Urinary bladder (tissue), 4 donors: ENCODE measurements around the gene STX17. TPM values are rescaled to one million over a fixed set of nuclear protein-coding genes. Genes with fewer than 3 reads are reported as not detected.

Source experiments
- DNase-seq: peaks from one replicate; pipeline ENCODE4 v3.0.0-alpha.2; 2015; ENCODE audit errors: extremely low spot score
- H3K27ac ChIP-seq: one replicate; pipeline ENCODE4 v1.5.1; 2013; ENCODE audit warnings: low read depth, mild to moderate bottlenecking, moderate library complexity
- H3K36me3 ChIP-seq: one replicate; pipeline ENCODE4 v1.6.1; 2013; ENCODE audit warnings: mild to moderate bottlenecking, moderate library complexity; ENCODE audit not compliant: insufficient read depth
- H3K4me1 ChIP-seq: one replicate; pipeline ENCODE4 v1.6.1; 2013; ENCODE audit warnings: mild to moderate bottlenecking, moderate library complexity; ENCODE audit not compliant: insufficient read depth
- H3K4me3 ChIP-seq: one replicate; pipeline ENCODE4 v1.5.1; 2013; ENCODE audit warnings: low read depth, low read length
- WGBS: extraction: QIAGEN DNeasy Blood & Tissue Kit; methylation state at CpG from one replicate; pipeline ENCODE4 v1.1.7; 2013; 5-methylcytosine and 5-hydroxymethylcytosine counted together
- polyA plus RNA-seq: library from polyadenylated mRNA; stranded (reverse); fragments of 200-250 nt; gene quantifications from one replicate; pipeline ENCODE4 v1.2.3, GENCODE V29; 2013
- total RNA-seq: library from RNA; depleted of rRNA; stranded (reverse); fragments of >200 nt; gene quantifications from one replicate; pipeline ENCODE4 v1.2.3, GENCODE V29; 2014
- donor health status: healthy with polysubstance abuse.
- donor health status: healthy.

Gene STX17
- total and polyA plus RNA-seq, 2 donors: 14.5 to 42.8 TPM

DNA sequence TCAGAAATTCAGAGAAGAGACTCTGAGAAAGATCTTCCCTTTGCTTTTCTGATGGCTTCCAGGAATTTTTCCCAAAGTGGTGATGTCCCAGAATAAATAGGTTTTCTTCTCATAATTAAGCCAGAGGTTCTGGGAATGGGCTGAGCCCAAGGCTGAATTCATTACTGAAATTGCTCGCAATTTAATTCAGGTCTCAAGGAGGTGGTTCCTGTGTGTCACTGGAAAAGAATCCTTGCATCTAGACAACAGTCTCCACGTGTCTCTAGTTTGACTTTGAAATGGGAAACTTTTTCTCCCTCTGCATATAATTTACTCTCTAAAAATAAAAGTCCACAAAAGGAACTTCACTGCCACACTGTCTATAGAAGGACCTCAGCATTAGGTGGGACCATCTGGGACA is 27.8 kb upstream of the STX17 start:
- no peak overlapping the region for H3K27ac ChIP-seq
- H3K4me3 ChIP-seq: no peak overlapping the region
- no peak for DNase-seq
- 69% methylated on average over 2 of the region's 2 CpGs for WGBS
- H3K36me3 ChIP-seq: no peaks in the 10 kb centered on the region
- no peaks in the 10 kb centered on the region for H3K4me1 ChIP-seq

DNA sequence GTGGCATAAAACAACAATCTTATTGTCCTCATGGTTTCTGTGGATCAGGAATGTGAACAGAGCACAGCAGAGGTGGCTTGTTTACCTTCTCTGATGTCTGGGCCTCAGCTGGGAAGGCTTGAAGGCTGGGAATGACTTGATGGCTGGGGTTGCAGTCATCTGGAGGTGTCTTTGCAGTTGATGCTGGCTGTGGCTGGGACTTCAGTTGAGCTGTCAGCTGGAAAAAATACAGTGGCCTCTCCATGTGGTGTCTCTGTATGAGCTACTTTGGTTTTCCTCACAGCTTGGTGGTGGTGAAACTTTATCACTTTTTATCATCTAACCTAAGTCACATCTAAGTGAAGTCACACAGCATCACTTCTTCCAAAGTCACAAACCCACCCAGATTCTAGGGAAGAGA is 24.7 kb upstream of the STX17 start:
- no peak overlapping the region for H3K27ac ChIP-seq
- no peaks in the 10 kb centered on the region for H3K4me1 ChIP-seq
- no peaks in the 10 kb centered on the region for H3K36me3 ChIP-seq
- no peak overlapping the region for H3K4me3 ChIP-seq
- DNase-seq: no peak

DNA sequence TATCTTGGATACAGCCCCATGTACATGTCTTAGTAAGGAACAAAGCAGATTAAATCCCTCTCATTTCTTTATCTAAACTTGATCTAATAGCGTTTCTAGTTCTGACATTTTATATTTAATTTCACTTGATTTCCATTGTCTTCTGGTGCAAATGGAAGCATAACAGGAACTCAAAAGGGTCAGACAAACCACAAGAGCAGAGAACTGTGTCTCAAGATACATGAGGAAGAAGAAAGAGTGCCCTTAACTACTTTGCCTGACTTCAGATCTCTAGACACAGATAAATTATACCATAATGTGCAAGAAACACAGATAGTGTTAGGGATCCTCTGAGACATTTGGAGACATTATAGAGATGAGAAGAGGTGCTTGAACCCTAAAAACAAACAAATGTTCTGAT is 20.7 kb upstream of the STX17 start:
- DNase-seq: no peak
- no peaks in the 10 kb centered on the region for H3K4me1 ChIP-seq
- H3K4me3 ChIP-seq: no peak overlapping the region
- WGBS: 49% methylated on average over 1 of the region's 1 CpG
- peaks cover 2% of the 10 kb centered on the region for H3K36me3 ChIP-seq
- H3K27ac ChIP-seq: no peak overlapping the region

DNA sequence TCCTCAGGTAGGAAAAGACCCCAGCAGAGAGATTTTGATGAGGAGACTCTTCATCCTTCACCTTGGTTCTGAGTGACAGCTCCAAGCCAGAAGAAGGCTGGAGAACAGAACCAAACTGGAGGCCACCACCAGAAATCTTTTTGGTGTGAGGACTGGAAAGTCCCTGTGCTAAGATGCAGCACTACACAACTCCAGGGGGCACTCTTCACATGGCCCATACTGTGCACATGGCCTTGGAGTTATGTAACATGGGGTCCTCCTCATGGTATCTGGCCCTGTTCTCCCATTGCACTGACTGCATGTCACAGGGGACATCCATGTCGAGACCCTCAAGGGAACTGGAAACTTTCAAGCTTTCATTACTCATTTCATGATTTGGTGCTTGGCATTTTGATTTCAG is 17.3 kb upstream of the STX17 start:
- DNase-seq: no peak
- Histone ChIP-seq H3K27ac (no peak overlapping the region), H3K4me3 (no peak overlapping the region), H3K4me1 (no peaks in the 10 kb centered on the region), H3K36me3 (peaks cover 2% of the 10 kb centered on the region)
- WGBS: 96% methylated on average over 1 of the region's 1 CpG

DNA sequence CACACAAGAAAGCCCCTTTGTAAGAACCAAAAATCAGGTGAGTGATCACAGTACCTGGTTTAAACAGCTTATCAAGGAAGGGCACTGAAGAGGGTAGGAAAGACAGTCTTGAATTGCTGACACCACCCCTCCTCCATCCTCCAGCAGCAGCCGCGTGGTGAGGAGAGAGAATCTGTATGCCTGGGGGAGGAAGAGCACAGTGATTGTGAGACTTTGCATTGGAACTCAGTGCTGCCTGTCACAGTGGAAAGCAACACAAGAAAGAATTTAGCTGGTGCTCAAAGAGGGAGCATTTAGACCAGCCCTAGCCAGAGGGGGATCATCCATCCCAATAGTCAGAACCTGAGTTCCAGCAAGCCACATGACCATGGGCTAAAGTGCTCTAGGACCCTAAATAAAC is 11.6 kb upstream of the STX17 start:
- 44% methylated on average over 2 of the region's 2 CpGs for WGBS
- Histone ChIP-seq H3K4me3 (no peak overlapping the region), H3K27ac (no peak overlapping the region), H3K36me3 (no peaks in the 10 kb centered on the region), H3K4me1 (no peaks in the 10 kb centered on the region)
- DNase-seq: no peak

DNA sequence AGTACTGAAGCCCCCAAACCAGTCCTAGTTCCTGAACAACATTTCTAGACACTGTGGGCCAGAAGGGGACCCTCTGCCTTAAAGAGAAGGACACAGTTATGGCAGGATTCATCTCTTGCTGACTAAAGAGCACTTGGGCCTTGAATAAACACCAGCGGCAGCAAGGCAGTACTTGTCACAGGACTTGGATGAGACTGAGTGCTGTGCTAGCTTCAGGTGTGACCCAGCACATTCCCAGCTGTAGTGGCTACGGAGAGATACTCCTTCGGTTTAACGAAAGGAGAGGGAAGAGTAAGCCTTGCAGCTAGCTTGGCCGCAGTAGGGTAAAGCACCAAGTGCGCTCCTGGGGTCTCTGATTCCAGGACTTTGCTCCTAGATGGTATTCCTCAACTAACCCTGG is 10.9 kb upstream of the STX17 start:
- Histone ChIP-seq H3K36me3 (no peaks in the 10 kb centered on the region), H3K27ac (no peak overlapping the region), H3K4me1 (no peaks in the 10 kb centered on the region), H3K4me3 (no peak overlapping the region)
- DNase-seq: no peak
- 93% methylated on average over 6 of the region's 6 CpGs for WGBS

DNA sequence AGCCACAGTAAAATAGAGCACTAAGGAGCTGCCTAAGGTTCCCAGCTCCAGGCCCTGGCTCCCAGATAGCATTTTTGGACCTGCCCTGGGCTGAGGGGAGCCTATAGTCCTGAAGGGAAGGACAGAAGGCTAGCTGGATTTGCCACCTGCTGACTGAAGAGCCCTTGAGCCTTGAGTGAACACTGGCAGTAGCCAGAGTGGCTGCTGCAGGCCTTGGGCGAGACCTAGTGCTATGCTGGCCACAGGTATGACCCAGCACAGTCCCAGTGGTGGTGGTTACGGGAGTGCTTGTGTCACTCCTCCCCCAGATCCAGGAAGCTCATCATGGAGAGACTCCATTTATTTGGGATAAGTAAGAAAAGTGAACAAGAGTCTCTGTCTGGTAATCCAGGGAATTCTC is 10.3 kb upstream of the STX17 start:
- no peaks in the 10 kb centered on the region for H3K36me3 ChIP-seq
- no peaks in the 10 kb centered on the region for H3K4me1 ChIP-seq
- H3K27ac ChIP-seq: no peak overlapping the region
- DNase-seq: no peak
- H3K4me3 ChIP-seq: no peak overlapping the region
- WGBS: 95% methylated on average over 2 of the region's 2 CpGs

DNA sequence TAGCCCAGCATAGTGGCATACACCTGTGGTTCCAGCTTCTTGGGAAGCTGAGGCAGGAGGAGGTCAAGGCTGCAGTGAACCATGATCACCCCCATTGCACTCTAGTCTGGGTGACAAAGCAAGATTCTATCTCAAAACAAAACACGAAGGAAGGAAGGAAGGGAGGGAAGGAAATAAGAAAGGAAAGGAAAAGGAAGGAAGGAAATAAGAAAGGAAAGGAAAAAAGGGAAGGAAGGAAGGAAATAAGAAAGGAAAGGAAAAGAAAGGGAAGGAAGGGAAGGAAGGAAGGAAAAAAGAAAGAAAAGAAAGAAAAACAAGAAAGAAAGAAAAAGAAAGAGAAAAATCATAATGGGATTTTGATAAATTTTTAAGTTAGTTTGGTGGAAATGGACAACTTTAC is 3.1 kb upstream of the STX17 start:
- H3K36me3 ChIP-seq: no peaks in the 10 kb centered on the region
- H3K27ac ChIP-seq: no peak overlapping the region
- DNase-seq: no peak
- H3K4me1 ChIP-seq: no peaks in the 10 kb centered on the region
- H3K4me3 ChIP-seq: no peak overlapping the region
- 74% methylated on average over 1 of the region's 1 CpG for WGBS

DNA sequence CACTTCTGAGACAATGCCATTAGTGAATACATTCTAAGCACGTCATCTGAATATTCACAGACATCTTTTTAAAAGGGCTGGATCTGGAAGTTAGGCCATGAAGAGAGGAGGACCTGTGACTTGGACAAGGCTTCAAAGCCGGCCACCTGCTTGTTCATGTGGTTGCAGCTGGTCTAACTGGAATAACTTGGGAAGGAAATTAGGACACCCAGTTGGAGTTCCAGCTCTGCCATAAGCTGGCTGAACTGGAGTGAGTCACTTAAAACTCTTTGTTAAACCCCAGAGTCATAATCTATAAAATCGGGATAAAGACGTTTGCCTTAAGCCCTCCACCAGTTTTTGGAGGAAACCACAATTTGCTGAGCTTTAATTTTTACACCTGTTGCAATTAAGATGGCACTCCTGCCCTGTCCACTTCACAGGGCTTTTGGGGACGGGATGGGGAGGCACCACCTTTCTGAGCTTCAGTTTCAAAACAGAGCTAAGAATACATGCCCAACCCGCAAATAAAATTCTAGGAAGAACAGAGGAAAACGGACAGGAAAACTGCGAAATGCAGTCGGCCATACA is 536 bp upstream of the STX17 start:
- WGBS: 26% methylated on average over 9 of the region's 9 CpGs
- DNase-seq: peak; percentile 25
- peak overlapping the region; percentile 52 for H3K27ac ChIP-seq
- H3K36me3 ChIP-seq: no peaks in the 10 kb centered on the region
- H3K4me3 ChIP-seq: peak overlapping the region; percentile 96
- no peaks in the 10 kb centered on the region for H3K4me1 ChIP-seq

DNA sequence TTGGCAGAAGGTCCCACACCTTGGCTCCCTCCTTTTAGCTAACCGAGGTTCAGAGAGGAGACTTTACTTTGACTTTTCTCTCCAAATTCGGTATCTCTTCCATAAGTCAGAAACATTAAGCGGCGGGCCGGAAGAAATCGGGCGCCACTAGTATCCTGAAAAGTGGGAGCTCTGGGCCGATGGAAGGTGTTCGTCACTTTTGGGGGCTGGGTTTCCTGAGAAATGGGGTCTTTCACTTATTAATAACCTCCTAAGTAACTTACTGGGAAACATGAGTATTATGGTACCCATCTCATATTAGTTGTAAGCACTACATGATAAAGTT is 716 bp downstream of the STX17 start:
- WGBS: 6% methylated on average over 9 of the region's 9 CpGs
- H3K27ac ChIP-seq: peak overlapping the region; percentile 99
- no peak for DNase-seq
- H3K4me1 ChIP-seq: no peaks in the 10 kb centered on the region
- H3K36me3 ChIP-seq: no peaks in the 10 kb centered on the region
- peak overlapping the region; percentile 96 for H3K4me3 ChIP-seq

DNA sequence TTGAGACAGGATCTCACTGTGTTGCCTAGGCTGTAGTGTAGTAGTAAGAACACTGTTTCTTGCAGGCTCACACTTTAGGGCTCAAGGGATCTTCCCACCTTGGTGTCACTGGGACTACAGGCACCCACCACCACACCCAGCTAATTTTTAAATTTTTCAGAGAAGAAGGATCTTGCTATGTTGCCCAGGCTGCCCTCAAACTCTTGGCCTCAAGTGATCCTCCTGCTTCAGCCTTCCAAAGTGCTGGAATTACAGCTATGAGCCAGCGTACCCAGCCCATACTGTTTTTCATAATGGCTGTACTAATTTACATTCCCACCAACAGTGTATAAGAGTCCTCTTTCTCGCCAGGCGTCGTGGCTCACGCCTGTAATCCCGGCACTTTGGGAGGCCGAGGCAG is 5.1 kb downstream of the STX17 start:
- Histone ChIP-seq H3K4me3 (no peak overlapping the region), H3K4me1 (no peaks in the 10 kb centered on the region), H3K27ac (no peak overlapping the region), H3K36me3 (no peaks in the 10 kb centered on the region)
- DNase-seq: no peak
- 98% methylated on average over 7 of the region's 7 CpGs for WGBS

DNA sequence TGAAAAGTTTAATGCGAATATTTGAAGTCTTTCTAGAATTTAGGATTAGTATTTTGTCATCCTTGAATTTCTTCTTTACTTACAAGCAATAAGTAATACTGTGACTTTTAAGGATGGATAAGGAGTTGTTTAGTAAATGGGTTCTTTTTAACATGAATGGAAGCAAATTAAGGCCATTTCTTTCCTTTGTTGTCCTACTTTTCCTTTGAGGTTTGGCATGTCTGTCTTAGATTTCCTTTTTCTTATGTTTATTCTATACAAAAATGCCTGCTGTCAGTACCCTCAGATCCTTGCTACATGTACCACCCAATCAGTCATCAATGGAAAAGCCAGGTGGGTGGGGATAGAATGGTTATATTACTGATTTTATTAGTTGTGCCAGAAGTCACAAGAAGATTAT is 10.2 kb downstream of the STX17 start:
- Histone ChIP-seq H3K4me1 (no peaks in the 10 kb centered on the region), H3K4me3 (no peak overlapping the region), H3K36me3 (peaks cover 2% of the 10 kb centered on the region), H3K27ac (no peak overlapping the region)
- WGBS: 86% methylated on average over 1 of the region's 1 CpG
- DNase-seq: no peak

DNA sequence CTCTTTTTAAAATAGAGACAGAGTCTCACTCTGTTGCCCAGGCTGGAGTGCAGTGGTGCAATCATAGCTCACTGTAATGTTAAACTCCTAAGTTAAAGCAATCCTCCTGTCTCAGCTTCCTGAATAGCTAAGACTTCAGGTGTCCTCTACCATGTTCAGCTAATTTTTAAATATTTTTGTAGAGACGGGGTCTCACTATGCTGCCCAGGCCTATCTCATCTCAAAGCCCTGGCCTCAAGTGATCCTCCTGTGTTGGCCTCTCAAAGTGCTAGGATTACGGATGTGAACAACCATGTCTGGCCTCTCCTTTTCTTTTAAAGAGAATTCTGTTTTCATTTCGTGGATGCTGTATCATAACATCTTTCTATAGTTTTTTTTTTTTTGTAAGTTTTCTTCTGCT is 11.7 kb downstream of the STX17 start:
- no peak for DNase-seq
- no peaks in the 10 kb centered on the region for H3K4me1 ChIP-seq
- H3K27ac ChIP-seq: no peak overlapping the region
- H3K36me3 ChIP-seq: peaks cover 2% of the 10 kb centered on the region
- 78% methylated on average over 3 of the region's 3 CpGs for WGBS
- no peak overlapping the region for H3K4me3 ChIP-seq

DNA sequence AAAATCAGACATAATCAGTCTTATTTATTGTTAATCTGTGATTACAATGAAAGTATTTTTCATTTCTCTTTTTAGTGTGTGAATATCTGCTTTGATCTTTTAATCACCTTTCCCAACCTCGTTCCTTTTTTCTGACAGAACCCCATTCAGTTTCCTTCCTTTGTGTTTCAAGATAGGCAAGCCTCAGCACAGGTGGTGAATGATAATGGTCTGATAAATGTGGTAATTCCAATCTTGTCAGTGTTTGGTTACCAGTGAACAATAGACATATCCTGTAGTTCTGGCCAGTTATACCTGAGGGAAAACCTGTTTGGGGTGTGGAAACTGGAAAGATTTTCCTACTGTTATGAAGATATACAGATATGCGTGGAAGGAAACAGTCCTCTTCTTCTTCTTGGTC is 13.5 kb downstream of the STX17 start:
- DNase-seq: no peak
- Histone ChIP-seq H3K4me3 (no peak overlapping the region), H3K27ac (no peak overlapping the region), H3K4me1 (no peaks in the 10 kb centered on the region), H3K36me3 (peaks cover 2% of the 10 kb centered on the region)
- WGBS: 76% methylated on average over 2 of the region's 2 CpGs
